ENCODE measurements around the gene GJD3. TPM values are rescaled to one million over a fixed set of nuclear protein-coding genes. Genes with fewer than 3 reads are reported as not detected.

The GJD3 gene
- total and polyA plus RNA-seq, 9 of the 15 experiments (the other 6 are each of a cell fraction or from before 2014, with no cell fraction given), result 0.17 to 0.38 TPM; not detected in 7

DNA sequence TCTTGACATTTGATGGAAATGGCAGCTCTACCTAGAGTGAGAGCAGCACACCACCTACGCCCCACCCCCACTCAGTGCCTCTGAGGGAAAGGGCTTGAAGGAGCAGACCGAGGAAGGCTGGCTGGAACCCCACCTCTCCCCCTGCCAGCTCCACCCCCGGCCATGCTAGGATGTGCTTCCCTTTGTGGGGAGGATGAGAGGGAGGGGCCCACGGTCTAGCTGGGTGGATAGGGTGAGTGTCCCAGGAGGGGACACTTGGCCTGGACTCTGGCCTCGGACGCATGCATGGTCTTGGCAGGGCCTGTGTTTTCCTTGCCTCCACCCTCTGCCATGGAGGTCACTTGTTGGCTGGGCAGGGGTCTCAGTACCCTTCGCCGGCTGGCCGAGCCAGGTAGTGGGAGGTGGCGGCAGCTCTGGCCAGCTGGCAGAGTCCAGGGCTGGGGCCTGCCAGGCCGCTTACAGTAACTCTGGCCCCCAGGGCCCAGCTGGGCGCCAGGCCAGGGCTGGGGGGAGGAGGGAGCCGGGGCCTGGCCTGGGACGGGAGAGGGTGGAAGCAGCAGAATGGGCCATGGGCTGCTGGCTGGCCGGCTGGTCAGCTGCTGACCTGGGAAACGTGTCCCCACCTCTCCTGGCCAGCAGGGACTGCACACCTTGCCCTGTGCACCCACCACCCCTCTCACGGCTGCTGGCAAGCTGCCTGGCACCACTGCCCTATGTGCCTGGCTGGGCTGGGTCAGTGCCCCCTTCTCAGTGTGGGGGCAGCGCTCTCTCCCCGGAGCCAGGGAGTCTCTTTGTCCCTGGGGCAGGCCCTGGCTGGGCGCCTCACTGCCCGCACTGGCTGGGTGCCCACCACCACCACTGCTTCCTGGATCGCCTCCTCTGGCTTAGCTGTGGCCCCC lies 32.5 kb downstream of the GJD3 start:
- ChIA-PET CTCF (ENCODE audit: low intra/inter-chr PET ratio) (no interaction called here), POLR2A (interaction anchor here (0.5 to 1.0 kb wide), 8 partner anchors 8 to 881 kb away, joined by 3 to 4 read pairs (median 3); partner anchors contain the start of genes IGFBP4 and MED1)
- Histone ChIP-seq H3K27me3 (ENCODE audit: control insufficient read depth in 2 of 2, insufficient read depth in 2 of 2, low read length in 2 of 2) (no peaks in the 10 kb centered on the region), H3K79me2 (ENCODE audit: control insufficient read depth, insufficient read depth, low read length) (peaks cover 35% of the 10 kb centered on the region), H3K27ac (ENCODE audit: extremely low read depth, low read depth, low read length) (no peak overlapping the region), H3K36me3 (ENCODE audit: control insufficient read depth, insufficient read depth, low read length) (peaks cover 29% of the 10 kb centered on the region; the same call in 1 of the 3 replicates), H4K20me1 (replicated peaks; ENCODE audit: control insufficient read depth, insufficient read depth, low read length) (peaks cover 7% of the 10 kb centered on the region), H3K4me3 (no peak overlapping the region), H2AFZ (ENCODE audit: low read depth, low read length) (no peak overlapping the region), H3K4me1 (replicated peaks in 1 of 2; ENCODE audit: control insufficient read depth in 2 of 2, insufficient read depth in 2 of 2, low read length in 2 of 2) (peaks cover 16 to 51% of the 10 kb centered on the region in 2 experiments), H3K9me3 (replicated peaks; ENCODE audit: control insufficient read depth, insufficient read depth, low read depth, low read length) (no peaks in the 10 kb centered on the region), H3K9me1 (ENCODE audit: control insufficient read depth, insufficient read depth, low read length) (no peaks in the 10 kb centered on the region), H3K9ac (ENCODE audit: insufficient read depth in 1 of 2, low read depth in 2 of 2, low read length in 2 of 2) (peak overlapping the region in 1 of 2 experiments; percentile 48; a peak in 1 of 4 replicates), H3K4me2 (ENCODE audit: insufficient read depth, low read length) (no peak overlapping the region)
- no TSS peak for BruUV-seq (replicated peaks)
- in situ Hi-C loops (cut with MboI) (no loop called here), intact Hi-C loops (cut with micrococcal nuclease) (no loop called here)
- no peak; the same call in 1 of the 3 replicates for ATAC-seq
- 76% methylated on average over 12 of the region's 22 CpGs for WGBS (ENCODE audit: insufficient coverage, low coverage, missing lambda C conversion rate)
- DNase-seq (ENCODE audit: extremely low read depth in 1 of 4, low spot score in 3 of 4), result peak in 1 of 4 experiments; percentile 32
- FAIRE-seq, result no peak
- TF ChIP-seq, protein P1, sequence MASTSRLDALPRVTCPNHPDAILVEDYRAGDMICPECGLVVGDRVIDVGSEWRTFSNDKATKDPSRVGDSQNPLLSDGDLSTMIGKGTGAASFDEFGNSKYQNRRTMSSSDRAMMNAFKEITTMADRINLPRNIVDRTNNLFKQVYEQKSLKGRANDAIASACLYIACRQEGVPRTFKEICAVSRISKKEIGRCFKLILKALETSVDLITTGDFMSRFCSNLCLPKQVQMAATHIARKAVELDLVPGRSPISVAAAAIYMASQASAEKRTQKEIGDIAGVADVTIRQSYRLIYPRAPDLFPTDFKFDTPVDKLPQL (IDR thresholded peaks at IDR 0.05; ENCODE audit: extremely low read depth, insufficient read length), result no peak
- 0 out of 2 replicates have a peak, but pooled peaks have one; percentile 24 for TF ChIP-seq POLR2G (IDR thresholded peaks at IDR 0.05; ENCODE audit: low read depth, low read length)
- no peak for TF ChIP-seq PCBP1 (IDR thresholded peaks at IDR 0.05; ENCODE audit: low read depth, low read length, poor library complexity, severe bottlenecking)
- TF ChIP-seq ZNF23 (CRISPR knock-in tag; IDR thresholded peaks at IDR 0.05), result no peak
- no peak for TF ChIP-seq ESRRB (CRISPR knock-in tag; IDR thresholded peaks at IDR 0.05; ENCODE audit: borderline replicate concordance)
- no peak for TF ChIP-seq SETDB1 (IDR thresholded peaks at IDR 0.05; ENCODE audit: low read length)
- TF ChIP-seq RBFOX2 (IDR thresholded peaks at IDR 0.05; ENCODE audit: low read depth, low read length), result 0 out of 2 replicates have a peak, but pooled peaks have one; percentile 22
- TF ChIP-seq SMARCC2 (IDR thresholded peaks at IDR 0.05; ENCODE audit: low read depth), result no peak
- no peak for TF ChIP-seq MTA2 (IDR thresholded peaks at IDR 0.05; ENCODE audit: low read depth)
- no peak for TF ChIP-seq XRCC3 (IDR thresholded peaks at IDR 0.05)
- TF ChIP-seq ZSCAN32 (CRISPR knock-in tag; IDR thresholded peaks at IDR 0.05), result no peak
- TF ChIP-seq, protein P2, sequence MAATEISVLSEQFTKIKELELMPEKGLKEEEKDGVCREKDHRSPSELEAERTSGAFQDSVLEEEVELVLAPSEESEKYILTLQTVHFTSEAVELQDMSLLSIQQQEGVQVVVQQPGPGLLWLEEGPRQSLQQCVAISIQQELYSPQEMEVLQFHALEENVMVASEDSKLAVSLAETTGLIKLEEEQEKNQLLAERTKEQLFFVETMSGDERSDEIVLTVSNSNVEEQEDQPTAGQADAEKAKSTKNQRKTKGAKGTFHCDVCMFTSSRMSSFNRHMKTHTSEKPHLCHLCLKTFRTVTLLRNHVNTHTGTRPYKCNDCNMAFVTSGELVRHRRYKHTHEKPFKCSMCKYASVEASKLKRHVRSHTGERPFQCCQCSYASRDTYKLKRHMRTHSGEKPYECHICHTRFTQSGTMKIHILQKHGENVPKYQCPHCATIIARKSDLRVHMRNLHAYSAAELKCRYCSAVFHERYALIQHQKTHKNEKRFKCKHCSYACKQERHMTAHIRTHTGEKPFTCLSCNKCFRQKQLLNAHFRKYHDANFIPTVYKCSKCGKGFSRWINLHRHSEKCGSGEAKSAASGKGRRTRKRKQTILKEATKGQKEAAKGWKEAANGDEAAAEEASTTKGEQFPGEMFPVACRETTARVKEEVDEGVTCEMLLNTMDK (IDR thresholded peaks at IDR 0.05; ENCODE audit: borderline replicate concordance, insufficient read depth, low read depth, low read length, poor library complexity, severe bottlenecking), result no peak
- TF ChIP-seq CHD4 (IDR thresholded peaks at IDR 0.05; ENCODE audit: insufficient read depth, insufficient replicate concordance, low read depth, low read length, poor library complexity, severe bottlenecking), result no peak
- TF ChIP-seq, protein P3, sequence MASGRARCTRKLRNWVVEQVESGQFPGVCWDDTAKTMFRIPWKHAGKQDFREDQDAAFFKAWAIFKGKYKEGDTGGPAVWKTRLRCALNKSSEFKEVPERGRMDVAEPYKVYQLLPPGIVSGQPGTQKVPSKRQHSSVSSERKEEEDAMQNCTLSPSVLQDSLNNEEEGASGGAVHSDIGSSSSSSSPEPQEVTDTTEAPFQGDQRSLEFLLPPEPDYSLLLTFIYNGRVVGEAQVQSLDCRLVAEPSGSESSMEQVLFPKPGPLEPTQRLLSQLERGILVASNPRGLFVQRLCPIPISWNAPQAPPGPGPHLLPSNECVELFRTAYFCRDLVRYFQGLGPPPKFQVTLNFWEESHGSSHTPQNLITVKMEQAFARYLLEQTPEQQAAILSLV (tag; IDR thresholded peaks at IDR 0.05), result no peak

All from K562 (cell line).